NK-92 treated with Interleukin-12 subunit alpha and Interleukin-12 subunit beta, amount 100 ng/mL, for 24 hours (cell line): ENCODE data around the gene NAT14.

Experiments
- DNase-seq: peaks from one replicate; lab custom pipeline; 2025; lab: John Stamatoyannopoulos, UW

The NAT14 gene

GRCh38 chr19:55453511-55454260, 31.3 kb upstream of the NAT14 start:
- DNase-seq: no peak

DNA sequence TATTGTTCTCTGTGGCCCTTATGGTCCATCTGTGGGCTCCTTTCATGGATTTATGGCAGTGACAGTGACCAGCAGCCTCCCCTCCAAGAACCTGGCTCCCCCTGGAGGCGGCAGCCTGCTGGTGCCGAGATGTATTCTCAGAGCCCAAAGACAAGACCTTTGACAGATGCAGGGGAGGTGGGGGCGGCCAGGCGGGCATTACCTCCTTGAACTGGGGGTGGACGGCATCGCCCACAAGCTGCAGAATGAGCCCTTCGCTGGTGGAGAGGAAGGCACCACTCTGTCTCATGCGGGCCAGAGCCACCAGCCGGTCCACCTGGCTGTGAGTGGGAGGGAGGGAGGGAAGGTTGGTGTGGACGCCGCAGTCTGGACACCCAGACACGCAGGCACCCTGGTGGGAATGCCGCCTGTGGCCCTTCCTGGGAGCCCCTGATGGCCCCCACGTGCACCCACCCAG, 30.2 kb upstream of the NAT14 start:
- DNase-seq: no peak

DNA sequence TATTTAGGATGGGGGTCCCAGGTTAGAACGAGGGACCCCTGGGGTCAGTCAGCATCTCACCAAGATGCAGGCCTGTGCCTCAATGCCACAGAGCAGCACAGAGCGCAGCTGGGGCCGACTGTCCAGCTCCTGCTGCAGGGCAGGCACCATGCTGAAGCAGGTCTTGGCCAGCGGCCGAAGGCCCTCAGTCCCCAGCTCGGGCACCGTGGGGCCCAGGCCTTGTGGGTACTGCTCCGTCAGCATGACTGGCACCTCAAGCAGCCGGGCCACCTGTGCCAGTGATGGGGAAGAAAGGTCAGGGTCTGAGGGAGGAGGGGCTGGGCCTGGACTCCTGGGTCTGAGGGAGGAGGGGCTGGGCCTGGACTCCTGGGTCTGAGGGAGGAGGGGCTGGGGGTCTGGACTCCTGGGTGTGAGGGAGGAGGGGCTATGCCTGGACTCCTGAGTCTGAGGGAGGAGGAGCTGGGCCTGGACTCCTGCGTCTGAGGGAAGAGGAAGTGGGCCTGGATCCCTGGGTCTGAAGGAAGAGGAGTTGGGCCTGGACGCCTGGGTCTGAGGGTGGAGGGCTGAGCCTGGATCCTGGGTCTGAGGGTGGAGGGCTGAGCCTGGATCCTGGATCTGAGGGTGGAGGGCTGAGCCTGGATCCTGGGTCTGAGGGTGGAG, 29.3 kb upstream of the NAT14 start:
- no peak for DNase-seq

GRCh38 chr19:55456347-55456746, 28.6 kb upstream of the NAT14 start:
- DNase-seq: no peak

- no peak for DNase-seq
Measured at GRCh38 chr19:55457683-55458457, 27.1 kb upstream of the NAT14 start.

DNA sequence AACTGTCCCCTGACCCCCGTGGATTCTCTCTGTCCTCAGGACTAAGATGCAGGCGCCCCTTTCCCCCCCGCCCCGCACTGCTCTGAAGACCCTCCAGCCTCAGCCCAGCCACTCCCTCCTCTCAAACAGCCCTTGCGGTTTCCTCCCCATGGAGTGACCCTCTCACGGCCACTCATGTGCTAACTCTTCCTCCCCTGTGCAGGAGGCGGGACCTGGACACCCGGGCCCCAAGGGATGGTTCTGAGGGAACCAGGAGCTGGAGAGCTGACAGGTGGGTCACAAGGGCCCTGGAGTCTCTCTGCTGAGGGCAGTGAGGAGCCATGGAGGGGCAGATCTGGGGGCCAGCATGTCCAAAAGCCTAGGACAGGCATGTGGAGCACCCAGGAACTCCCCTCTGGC, 25.4 kb upstream of the NAT14 start:
- DNase-seq: no peak

DNA sequence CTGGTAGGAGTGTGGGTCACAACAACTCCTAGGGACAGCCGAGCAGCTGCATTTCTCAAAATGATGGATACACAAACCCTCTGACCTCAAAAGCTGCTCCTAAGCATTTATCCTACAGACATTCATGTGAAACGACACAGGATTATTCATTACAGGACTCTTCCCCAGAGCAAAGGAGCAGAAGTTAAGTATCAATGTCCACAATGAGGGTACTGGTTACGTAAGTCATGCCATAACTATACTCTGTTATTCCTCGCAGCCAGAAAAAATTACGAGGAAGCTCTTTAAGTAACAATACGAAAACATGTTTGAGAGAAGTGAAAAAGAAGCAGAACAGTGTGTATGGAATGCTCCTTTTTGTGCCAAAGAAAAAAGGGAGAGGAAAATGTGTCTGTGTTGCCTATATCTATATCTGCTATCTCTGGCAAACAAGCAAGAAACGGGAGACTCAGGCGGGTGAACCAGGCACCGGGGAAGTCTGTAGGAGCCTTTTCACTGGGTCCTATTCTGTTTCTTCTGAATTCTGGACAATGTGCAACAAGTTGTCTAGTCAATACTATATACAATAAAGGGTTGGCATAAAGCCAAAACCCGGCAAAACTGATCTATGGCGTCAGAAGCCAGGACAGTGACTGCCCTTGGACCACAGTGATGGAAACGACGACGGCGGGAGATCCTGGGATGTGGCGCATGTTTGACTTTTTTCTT, 24.9 kb upstream of the NAT14 start:
- DNase-seq: no peak

GRCh38 chr19:55460670-55461258, 24.2 kb upstream of the NAT14 start:
- DNase-seq: peak; percentile 32

DNA sequence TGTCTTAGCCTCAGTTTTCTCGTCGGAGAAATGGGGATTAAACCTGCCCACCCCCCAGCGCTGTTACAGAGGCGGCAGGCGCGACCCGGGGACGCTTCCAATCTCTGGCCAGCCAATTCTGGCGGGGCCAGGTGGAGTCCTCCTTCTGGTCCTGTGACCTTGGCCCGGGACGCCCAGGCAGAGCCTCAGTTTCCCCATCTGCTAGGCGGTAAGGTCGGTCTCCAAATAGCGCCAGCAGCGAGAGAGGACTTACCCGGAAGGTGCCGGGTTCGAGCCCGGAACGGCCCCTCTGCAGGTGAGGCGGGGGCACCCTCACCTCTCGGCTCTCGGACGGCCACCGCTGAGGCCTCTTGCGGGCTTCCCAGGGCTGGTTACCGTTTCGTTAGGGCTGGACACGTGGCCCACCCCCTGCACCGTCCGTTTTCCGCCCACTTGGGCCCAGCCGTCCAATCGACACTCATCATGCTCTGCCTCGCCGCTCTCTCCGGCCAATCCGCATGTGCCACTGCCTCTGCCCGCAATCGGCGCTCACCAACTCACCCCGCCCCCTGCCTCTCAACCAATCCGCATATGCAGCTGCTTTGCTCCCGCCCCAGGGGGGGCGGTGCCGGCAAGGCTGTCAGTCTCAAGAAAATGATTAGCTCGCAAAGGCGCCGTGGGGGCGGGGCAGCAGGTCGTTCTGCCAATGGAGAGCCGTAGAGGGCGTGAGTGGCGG, 23.6 kb upstream of the NAT14 start, which contains the start of gene ISOC2:
Gene ISOC2 (minus strand): TSS at position 384 of the 715 bp plus-strand sequence. CDS start 5,156 bp downstream, outside the sequence.
- peak; percentile 100 for DNase-seq

- no peak for DNase-seq
Measured at GRCh38 chr19:55461974-55462626, 22.9 kb upstream of the NAT14 start.

DNA sequence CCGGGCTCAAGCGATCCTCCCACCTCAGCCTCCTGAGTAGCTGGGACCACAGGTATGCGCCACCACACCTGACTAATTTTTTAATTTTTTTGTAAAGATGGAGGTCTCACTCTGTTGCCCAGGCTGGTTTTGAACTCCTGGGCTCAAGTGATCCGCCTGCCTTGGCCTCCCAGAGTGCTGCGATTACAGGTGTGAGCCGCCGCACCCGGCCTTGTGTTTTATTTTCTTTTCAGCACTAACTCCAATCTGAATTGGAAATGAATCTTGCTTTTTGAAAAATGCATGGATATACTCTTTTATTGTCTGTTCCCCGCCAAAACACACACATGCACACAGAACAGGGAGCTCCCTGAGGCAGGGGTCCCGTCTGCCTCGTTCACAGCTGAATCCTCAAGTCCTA, 22.3 kb upstream of the NAT14 start:
- DNase-seq: no peak

DNA sequence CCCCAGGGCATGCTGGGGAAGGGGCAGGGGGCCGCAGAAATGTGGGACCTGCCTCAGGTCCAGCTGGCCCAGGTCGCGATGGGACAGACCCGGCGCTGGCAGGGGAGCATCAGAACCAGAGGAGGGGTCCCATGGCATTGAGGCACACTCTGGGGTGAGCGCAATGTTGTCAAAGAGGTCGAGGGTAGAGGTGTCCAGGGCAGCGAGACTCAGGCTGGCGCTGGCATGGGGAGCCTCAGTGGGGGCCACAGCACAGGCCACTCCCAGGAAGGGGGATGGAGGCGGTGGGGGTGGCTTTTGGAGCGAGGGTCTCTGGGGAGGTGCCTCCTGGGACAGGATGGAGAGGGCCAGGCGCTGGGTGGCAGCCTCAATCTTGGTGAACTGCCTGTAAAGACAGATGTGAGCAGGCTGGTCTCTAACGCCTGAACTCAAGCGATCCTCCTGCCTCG, 21.4 kb upstream of the NAT14 start:
- DNase-seq: no peak

- DNase-seq: no peak
Measured at GRCh38 chr19:55464039-55464661, 20.8 kb upstream of the NAT14 start.

GRCh38 chr19:55464662-55465054, 20.3 kb upstream of the NAT14 start, which contains the start of gene C19orf85:
C19orf85 (minus strand) TSS chr19:55464751; CDS start chr19:55464554, 197 bp downstream.
- no peak for DNase-seq

GRCh38 chr19:55465460-55466240, 19.3 kb upstream of the NAT14 start:
- no peak for DNase-seq

- DNase-seq: no peak
Measured at GRCh38 chr19:55466241-55466614, 18.8 kb upstream of the NAT14 start.

DNA sequence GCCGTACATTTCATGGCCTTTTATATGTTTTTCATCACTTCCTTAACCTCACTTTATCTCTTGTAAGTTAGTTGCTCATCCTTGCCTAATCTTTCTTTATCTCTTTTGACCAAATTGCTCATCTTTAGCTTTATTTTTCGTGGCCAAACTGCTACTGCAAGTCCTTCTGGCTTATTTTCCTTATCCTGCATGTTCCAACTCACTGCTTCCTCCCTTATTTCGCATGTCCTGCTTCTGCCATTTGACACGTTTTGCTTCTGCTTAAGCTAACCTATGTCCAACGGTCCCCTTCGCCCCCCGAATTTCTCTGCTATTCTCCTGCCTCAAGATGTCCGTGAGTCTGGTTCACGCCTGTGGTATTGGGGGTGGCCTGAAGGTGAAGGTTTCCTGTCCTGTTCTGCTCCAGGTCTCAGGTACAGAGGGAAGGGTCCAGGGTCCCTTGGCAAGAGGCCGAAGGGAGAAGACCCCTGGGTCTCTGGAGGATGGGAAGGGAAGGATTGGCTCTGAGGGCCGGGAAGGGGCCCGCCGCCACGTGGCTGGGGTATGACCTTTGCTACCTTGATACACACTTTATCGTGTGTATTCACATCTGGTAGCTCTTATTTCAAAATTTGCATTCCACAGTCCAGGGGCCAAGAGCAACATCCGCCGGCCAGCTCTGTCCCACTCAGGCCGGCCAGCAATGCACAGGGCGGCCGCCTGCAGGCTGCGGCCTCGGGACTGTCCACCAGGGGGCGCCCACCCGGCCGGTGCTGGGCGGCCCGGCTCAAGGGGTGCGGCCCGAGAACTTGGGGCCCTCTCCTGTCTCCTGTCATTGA, 17.5 kb upstream of the NAT14 start:
- DNase-seq: peak; percentile 36

- no peak for DNase-seq
Measured at GRCh38 chr19:55468054-55468393, 17.0 kb upstream of the NAT14 start.
